ENCODE measurements around the gene CBX5.
"Not testable (repeated sequence)": the region's sequence is repeated elsewhere in the genome, so short reads cannot be mapped to it uniquely, and the experiment has no call there.

CBX5 gene

GRCh38 chr12:54240129-54240528 is 39.8 kb downstream of the CBX5 start:
- peaks cover 28% of the 10 kb centered on the region for H3K36me3 Mint-ChIP-seq (ENCODE audit: insufficient read depth)

GRCh38 chr12:54239620-54240019 is 40.3 kb downstream of the CBX5 start:
- Mint-ChIP-seq H3K4me3 (no peak overlapping the region), H3K4me1 (ENCODE audit: low read depth in 2 of 2) (peaks cover 0 to 2% of the 10 kb centered on the region in 2 donors), H3K9me3 (no peaks in the 10 kb centered on the region), H3K36me3 (ENCODE audit: insufficient read depth) (peaks cover 25% of the 10 kb centered on the region), H3K27me3 (no peaks in the 10 kb centered on the region), H3K27ac (no peak overlapping the region)
- no peak for ATAC-seq (replicated peaks)
- DNase-seq: no peak

More at GRCh38 chr12:54240129-54240528, 39.8 kb downstream of the CBX5 start:
- DNase-seq (no peak), ATAC-seq (replicated peaks) (no peak)
- Mint-ChIP-seq H3K27ac (no peak overlapping the region), H3K27me3 (no peaks in the 10 kb centered on the region), H3K4me3 (no peak overlapping the region), H3K9me3 (no peaks in the 10 kb centered on the region), H3K4me1 (ENCODE audit: low read depth in 2 of 2) (no peaks in the 10 kb centered on the region)

- Mint-ChIP-seq H3K27ac (peak overlapping the region in 1 of 2 donors; percentile 12), H3K4me1 (ENCODE audit: low read depth in 2 of 2) (peaks cover 0 to 5% of the 10 kb centered on the region in 2 donors), H3K4me3 (no peak overlapping the region), H3K9me3 (no peaks in the 10 kb centered on the region), H3K36me3 (ENCODE audit: insufficient read depth) (peaks cover 25% of the 10 kb centered on the region), H3K27me3 (no peaks in the 10 kb centered on the region)
- ATAC-seq (replicated peaks) (no peak), DNase-seq (no peak)
Observed at GRCh38 chr12:54238531-54238930, 41.4 kb downstream of the CBX5 start.

- ATAC-seq (replicated peaks): no peak
Observed at GRCh38 chr12:54232790-54233189, 47.1 kb downstream of the CBX5 start.

GRCh38 chr12:54231269-54231668 is 48.7 kb downstream of the CBX5 start:
- not testable (repeated sequence) for H3K9me3 Mint-ChIP-seq; H3K36me3 Mint-ChIP-seq (ENCODE audit: insufficient read depth); H3K4me1 Mint-ChIP-seq (ENCODE audit: low read depth in 2 of 2); H3K27ac Mint-ChIP-seq; H3K27me3 Mint-ChIP-seq; DNase-seq; ATAC-seq (replicated peaks); H3K4me3 Mint-ChIP-seq

More at GRCh38 chr12:54232790-54233189, 47.1 kb downstream of the CBX5 start:
- Mint-ChIP-seq H3K9me3 (no peaks in the 10 kb centered on the region), H3K4me3 (no peak overlapping the region), H3K36me3 (ENCODE audit: insufficient read depth) (no peaks in the 10 kb centered on the region), H3K4me1 (ENCODE audit: low read depth in 2 of 2) (peaks cover 3 to 9% of the 10 kb centered on the region in 2 donors), H3K27me3 (no peaks in the 10 kb centered on the region), H3K27ac (no peak overlapping the region)
- no peak for DNase-seq

GRCh38 chr12:54230555-54230954 is 49.4 kb downstream of the CBX5 start:
- Mint-ChIP-seq H3K9me3 (no peaks in the 10 kb centered on the region), H3K27ac (peak overlapping the region in 1 of 2 donors; percentile 30), H3K36me3 (ENCODE audit: insufficient read depth) (no peaks in the 10 kb centered on the region), H3K4me1 (ENCODE audit: low read depth in 2 of 2) (peaks cover 3 to 9% of the 10 kb centered on the region in 2 donors), H3K27me3 (no peaks in the 10 kb centered on the region), H3K4me3 (no peak overlapping the region)
- DNase-seq (no peak), ATAC-seq (replicated peaks) (no peak)

GRCh38 chr12:54229624-54230212 is 50.2 kb downstream of the CBX5 start:
- no peaks in the 10 kb centered on the region for H3K9me3 Mint-ChIP-seq
- DNase-seq: no peak
- no peak for ATAC-seq (replicated peaks)
- peaks cover 3 to 8% of the 10 kb centered on the region in 2 donors for H3K4me1 Mint-ChIP-seq (ENCODE audit: low read depth in 2 of 2)
- H3K36me3 Mint-ChIP-seq (ENCODE audit: insufficient read depth): no peaks in the 10 kb centered on the region
- no peak overlapping the region for H3K27ac Mint-ChIP-seq
- no peak overlapping the region for H3K4me3 Mint-ChIP-seq
- no peaks in the 10 kb centered on the region for H3K27me3 Mint-ChIP-seq

GRCh38 chr12:54228471-54228870 is 51.5 kb downstream of the CBX5 start:
- no peaks in the 10 kb centered on the region for H3K36me3 Mint-ChIP-seq (ENCODE audit: insufficient read depth)
- H3K4me1 Mint-ChIP-seq (ENCODE audit: low read depth in 2 of 2): peaks cover 3 to 4% of the 10 kb centered on the region in 2 donors
- DNase-seq (no peak), ATAC-seq (replicated peaks) (no peak)
- no peak overlapping the region for H3K4me3 Mint-ChIP-seq
- H3K27me3 Mint-ChIP-seq: no peaks in the 10 kb centered on the region
- no peak overlapping the region for H3K27ac Mint-ChIP-seq
- no peaks in the 10 kb centered on the region for H3K9me3 Mint-ChIP-seq

GRCh38 chr12:54227927-54228326 is 52.0 kb downstream of the CBX5 start:
- not testable (repeated sequence) for H3K27me3 Mint-ChIP-seq, H3K9me3 Mint-ChIP-seq

GRCh38 chr12:54227376-54227775 is 52.5 kb downstream of the CBX5 start:
- Mint-ChIP-seq H3K4me1 (ENCODE audit: low read depth in 2 of 2) (peaks cover 3 to 4% of the 10 kb centered on the region in 2 donors), H3K27me3 (no peaks in the 10 kb centered on the region), H3K36me3 (ENCODE audit: insufficient read depth) (no peaks in the 10 kb centered on the region), H3K4me3 (no peak overlapping the region), H3K27ac (no peak overlapping the region), H3K9me3 (no peaks in the 10 kb centered on the region)
- ATAC-seq (replicated peaks) (no peak), DNase-seq (no peak)

More at GRCh38 chr12:54227927-54228326, 52.0 kb downstream of the CBX5 start:
- DNase-seq; H3K27ac Mint-ChIP-seq; H3K36me3 Mint-ChIP-seq (ENCODE audit: insufficient read depth); H3K4me1 Mint-ChIP-seq (ENCODE audit: low read depth in 2 of 2); H3K4me3 Mint-ChIP-seq; ATAC-seq (replicated peaks): not testable (repeated sequence)

- ATAC-seq (replicated peaks) (no peak), DNase-seq (no peak)
- Mint-ChIP-seq H3K36me3 (ENCODE audit: insufficient read depth) (no peaks in the 10 kb centered on the region), H3K4me1 (ENCODE audit: low read depth in 2 of 2) (peaks cover 3% of the 10 kb centered on the region in 2 donors), H3K9me3 (no peaks in the 10 kb centered on the region), H3K27me3 (no peaks in the 10 kb centered on the region), H3K4me3 (no peak overlapping the region), H3K27ac (no peak overlapping the region)
Observed at GRCh38 chr12:54225666-54226065, 54.3 kb downstream of the CBX5 start.

GRCh38 chr12:54222609-54223008 is 57.3 kb downstream of the CBX5 start:
- DNase-seq (no peak), ATAC-seq (replicated peaks) (no peak)
- peaks cover 2% of the 10 kb centered on the region for H3K36me3 Mint-ChIP-seq (ENCODE audit: insufficient read depth)
- H3K9me3 Mint-ChIP-seq: no peaks in the 10 kb centered on the region
- peaks cover 0 to 3% of the 10 kb centered on the region in 2 donors for H3K4me1 Mint-ChIP-seq (ENCODE audit: low read depth in 2 of 2)
- no peak overlapping the region for H3K27ac Mint-ChIP-seq
- H3K4me3 Mint-ChIP-seq: no peak overlapping the region
- peaks cover 0 to 7% of the 10 kb centered on the region in 2 donors for H3K27me3 Mint-ChIP-seq

- H3K27ac Mint-ChIP-seq: no peak overlapping the region
- H3K4me1 Mint-ChIP-seq (ENCODE audit: low read depth in 2 of 2): peaks cover 9 to 13% of the 10 kb centered on the region in 2 donors
- no peak for ATAC-seq (replicated peaks)
- H3K27me3 Mint-ChIP-seq: peaks cover 0 to 7% of the 10 kb centered on the region in 2 donors
- peaks cover 2% of the 10 kb centered on the region for H3K36me3 Mint-ChIP-seq (ENCODE audit: insufficient read depth)
- H3K9me3 Mint-ChIP-seq: no peaks in the 10 kb centered on the region
- DNase-seq: no peak
- no peak overlapping the region for H3K4me3 Mint-ChIP-seq
Observed at GRCh38 chr12:54221402-54221984, 58.4 kb downstream of the CBX5 start.

- Mint-ChIP-seq H3K4me3 (no peak overlapping the region), H3K27me3 (peaks cover 0 to 7% of the 10 kb centered on the region in 2 donors), H3K4me1 (ENCODE audit: low read depth in 2 of 2) (peaks cover 18 to 20% of the 10 kb centered on the region in 2 donors), H3K36me3 (ENCODE audit: insufficient read depth) (peaks cover 2% of the 10 kb centered on the region), H3K27ac (no peak overlapping the region), H3K9me3 (no peaks in the 10 kb centered on the region)
- no peak for DNase-seq
- ATAC-seq (replicated peaks): no peak
Observed at GRCh38 chr12:54220567-54220966, 59.4 kb downstream of the CBX5 start.
